SK-N-SH (cell line): Measurements from ENCODE around the gene RDH12. TPM values are rescaled to one million over a fixed set of nuclear protein-coding genes. Genes with fewer than 3 reads are reported as not detected.
"Not testable (repeated sequence)": the region's sequence is repeated elsewhere in the genome, so short reads cannot be mapped to it uniquely, and the experiment has no call there.

ENCODE experiments used
- CTCF ChIA-PET: fragments of 300-600, 350-600 bp; formaldehyde crosslinking; extraction: SDS; loops from one replicate; lab custom pipeline; 2021; lab: Yijun Ruan, JAX
- POLR2A ChIA-PET: fragments of 350-600 bp; sonication (Branson Sonifier 250); formaldehyde crosslinking; extraction: SDS; loops from one replicate; lab custom pipeline; 2020; ENCODE audit warnings: antibody characterized with exemption, inconsistent platforms; lab: Yijun Ruan, JAX
- DNase-seq: peaks from one replicate; pipeline ENCODE4 v3.0.0; 2012
- H2AFZ ChIP-seq: fragments of 200-600 bp; sonication (generic); 2 replicates; pipeline ENCODE4 v1.8.1; 2016; ENCODE audit warnings: antibody characterized with exemption, mild to moderate bottlenecking, low read depth
- H3F3A ChIP-seq: fragments of 200-600 bp; sonication (generic); replicated peaks from 2 replicates; pipeline ENCODE3; 2016; ENCODE audit warnings: antibody characterized with exemption, mild to moderate bottlenecking; ENCODE audit not compliant: insufficient read depth
- H3K27ac ChIP-seq, 2 experiments: fragments of 200-500 bp in 1 of 2; fragments of 200-600 bp in 1 of 2; sonication (Bioruptor generic) in 1 of 2; sonication (generic), shearing (Covaris generic) in 1 of 2; 2 replicates each; pipeline versions ENCODE4 v1.5.1 to v1.6.1; 2014 to 2016; ENCODE audit warnings: low read depth in 2 of 2, inconsistent platforms in 1 of 2, low read length in 1 of 2, mild to moderate bottlenecking in 1 of 2, mixed read lengths in 1 of 2
- H3K27me3 ChIP-seq: fragments of 200-600 bp; sonication (generic), shearing (Covaris generic); 2 replicates; pipeline ENCODE4 v1.6.1; 2016; ENCODE audit warnings: mixed run types; ENCODE audit not compliant: insufficient read depth
- H3K36me3 ChIP-seq, 2 experiments: fragments of 200-500 bp in 1 of 2; fragments of 200-600 bp in 1 of 2; sonication (Bioruptor generic) in 1 of 2; sonication (generic) in 1 of 2; replicated peaks in 1 of 2; 2 replicates each; pipeline versions ENCODE3 to v1.5.1; 2014 to 2016; ENCODE audit warnings: low read length in 1 of 2, mild to moderate bottlenecking in 1 of 2; ENCODE audit not compliant: insufficient read depth in 2 of 2, control insufficient read depth in 1 of 2
- H3K4me1 ChIP-seq, 2 experiments: fragments of 200-500 bp in 1 of 2; fragments of 200-600 bp in 1 of 2; sonication (Bioruptor generic) in 1 of 2; sonication (generic), shearing (Covaris generic) in 1 of 2; 2 replicates each; pipeline versions ENCODE4 v1.5.1 to v1.6.1; 2014 to 2016; ENCODE audit warnings: low read depth in 1 of 2, low read length in 1 of 2, mixed run types in 1 of 2; ENCODE audit not compliant: insufficient read depth in 2 of 2, control insufficient read depth in 1 of 2
- H3K4me2 ChIP-seq: fragments of 200-600 bp; sonication (generic), shearing (Covaris generic); 2 replicates; pipeline ENCODE4 v1.6.1; 2017; ENCODE audit warnings: mixed run types
- H3K4me3 ChIP-seq, 2 experiments: fragments of 200-500 bp in 1 of 2; fragments of 200-600 bp in 1 of 2; sonication (Bioruptor generic) in 1 of 2; sonication (generic), shearing (Covaris generic) in 1 of 2; 2 replicates each; pipeline versions ENCODE4 v1.5.1 to v1.8.1; 2014 to 2016; ENCODE audit warnings: low read depth in 2 of 2, inconsistent platforms in 1 of 2, low read length in 1 of 2, mild to moderate bottlenecking in 1 of 2, mixed read lengths in 1 of 2, moderate library complexity in 1 of 2
- H3K79me2 ChIP-seq: fragments of 200-600 bp; sonication (generic); 2 replicates; pipeline ENCODE4 v1.8.1; 2017; ENCODE audit warnings: mild to moderate bottlenecking; ENCODE audit not compliant: insufficient read depth
- H3K9ac ChIP-seq: fragments of 200-600 bp; sonication (generic); 2 replicates; pipeline ENCODE4 v1.6.1; 2017; ENCODE audit warnings: mixed run types
- H3K9me2 ChIP-seq: fragments of 200-600 bp; sonication (generic); 2 replicates; pipeline ENCODE4 v1.6.1; 2017; ENCODE audit warnings: mixed run types
- H3K9me3 ChIP-seq: fragments of 200-600 bp; sonication (generic); 2 replicates; pipeline ENCODE4 v1.6.1; 2017; ENCODE audit warnings: mixed run types, mild to moderate bottlenecking, moderate library complexity
- H4K20me1 ChIP-seq: fragments of 200-600 bp; sonication (generic); 2 replicates; pipeline ENCODE4 v1.6.1; 2017; ENCODE audit warnings: mild to moderate bottlenecking, mixed run types; ENCODE audit not compliant: insufficient read depth
- FOSL2 ChIP-seq: IDR thresholded peaks from 2 replicates; pipeline ENCODE4 v1.4.0; 2012; ENCODE audit warnings: low read depth, mild to moderate bottlenecking, moderate library complexity, borderline replicate concordance
- FOXM1 ChIP-seq: IDR thresholded peaks from 2 replicates; pipeline ENCODE4 v1.4.0; 2012; ENCODE audit warnings: low read depth, mild to moderate bottlenecking
- MAX ChIP-seq: IDR thresholded peaks from 2 replicates; pipeline ENCODE4 v1.4.0; 2012; ENCODE audit warnings: low read depth
- MXI1 ChIP-seq: IDR thresholded peaks from 2 replicates; pipeline ENCODE4 v1.6.1; 2012; ENCODE audit warnings: mild to moderate bottlenecking, low read depth, low read length, improper control_type of control experiment
- RXRA ChIP-seq: IDR thresholded peaks from 2 replicates; pipeline ENCODE4 v1.4.0; 2012; ENCODE audit warnings: low read depth, mild to moderate bottlenecking, borderline replicate concordance
- SMC3 ChIP-seq: IDR thresholded peaks from 2 replicates; pipeline ENCODE4 v1.6.1; 2012; ENCODE audit warnings: low read depth, low read length, improper control_type of control experiment
- TAF1 ChIP-seq: IDR thresholded peaks from 2 replicates; pipeline ENCODE4 v1.6.1; 2012; ENCODE audit warnings: low read depth, mild to moderate bottlenecking, low read length, moderate library complexity, borderline replicate concordance
- USF1 ChIP-seq: IDR thresholded peaks from 2 replicates; pipeline ENCODE4 v1.4.0; 2012; ENCODE audit warnings: low read depth, borderline replicate concordance
- WGBS: methylation state at CpG from one replicate; pipeline ENCODE4 v1.1.6; 2017; ENCODE audit warnings: low lambda C conversion rate; 5-methylcytosine and 5-hydroxymethylcytosine counted together
- polyA plus RNA-seq, 3 experiments: library from polyadenylated mRNA; depleted of rRNA; stranded (reverse); fragments of >200 nt; gene quantifications; 2 replicates each; pipeline ENCODE4 v1.2.3, GENCODE V29; 2012
- TF ChIP-seq, protein P1 (sequence below): IDR thresholded peaks from 2 replicates; pipeline ENCODE4 v1.4.0; 2012; ENCODE audit warnings: low read depth, borderline replicate concordance

The RDH12 gene
- polyA plus RNA-seq (2012; rRNA removed) = not detected in 2 replicates
- not detected in 2 replicates for polyA plus RNA-seq (2012; cell fraction: cytosol; rRNA removed)
- polyA plus RNA-seq (2012; cell fraction: nucleus; rRNA removed) = 0.04 TPM in 1 of 2 replicates, not detected in the other

GRCh38 chr14:67701492-67701891 lies at the start of gene RDH12:
RDH12 (plus strand) TSS chr14:67701886; CDS start chr14:67722643, 20,757 bp downstream.
- H3K9me2 ChIP-seq, H3K9ac ChIP-seq, H2AFZ ChIP-seq, H3K4me2 ChIP-seq, H3K4me1 ChIP-seq, H4K20me1 ChIP-seq, H3F3A ChIP-seq, H3K27me3 ChIP-seq, DNase-seq, H3K4me3 ChIP-seq, H3K27ac ChIP-seq, H3K9me3 ChIP-seq, H3K36me3 ChIP-seq, POLR2A ChIA-PET, H3K79me2 ChIP-seq: not testable (repeated sequence)
- 88% methylated on average over 8 of the region's 8 CpGs for WGBS
- CTCF ChIA-PET = interaction anchor here (1.4 to 11.0 kb wide), 7 partner anchors 14 to 274 kb away, joined by 3 to 208 read pairs (median 9); partner anchors contain the start of genes ARG2 and PIGH

GRCh38 chr14:67652189-67652588 lies 49.5 kb upstream of the RDH12 start:
- H3K9me2 ChIP-seq = no peaks in the 10 kb centered on the region
- POLR2A ChIA-PET = interaction anchor here (0.7 kb wide), 1 partner anchor 1173 kb away, joined by 3 read pairs; no protein-coding TSS in a partner anchor
- no peak overlapping the region for H3K9ac ChIP-seq
- H3K4me3 ChIP-seq = no peak overlapping the region
- no peaks in the 10 kb centered on the region for H3K9me3 ChIP-seq
- no peak overlapping the region for H2AFZ ChIP-seq
- WGBS = 100% methylated on average over 1 of the region's 1 CpG
- peaks cover 63 to 83% of the 10 kb centered on the region in 2 experiments for H3K36me3 ChIP-seq
- H3F3A ChIP-seq = no peaks in the 10 kb centered on the region
- H3K79me2 ChIP-seq = no peaks in the 10 kb centered on the region
- no peaks in the 10 kb centered on the region for H4K20me1 ChIP-seq
- no peak for TF ChIP-seq FOXM1
- TF ChIP-seq, protein P1, sequence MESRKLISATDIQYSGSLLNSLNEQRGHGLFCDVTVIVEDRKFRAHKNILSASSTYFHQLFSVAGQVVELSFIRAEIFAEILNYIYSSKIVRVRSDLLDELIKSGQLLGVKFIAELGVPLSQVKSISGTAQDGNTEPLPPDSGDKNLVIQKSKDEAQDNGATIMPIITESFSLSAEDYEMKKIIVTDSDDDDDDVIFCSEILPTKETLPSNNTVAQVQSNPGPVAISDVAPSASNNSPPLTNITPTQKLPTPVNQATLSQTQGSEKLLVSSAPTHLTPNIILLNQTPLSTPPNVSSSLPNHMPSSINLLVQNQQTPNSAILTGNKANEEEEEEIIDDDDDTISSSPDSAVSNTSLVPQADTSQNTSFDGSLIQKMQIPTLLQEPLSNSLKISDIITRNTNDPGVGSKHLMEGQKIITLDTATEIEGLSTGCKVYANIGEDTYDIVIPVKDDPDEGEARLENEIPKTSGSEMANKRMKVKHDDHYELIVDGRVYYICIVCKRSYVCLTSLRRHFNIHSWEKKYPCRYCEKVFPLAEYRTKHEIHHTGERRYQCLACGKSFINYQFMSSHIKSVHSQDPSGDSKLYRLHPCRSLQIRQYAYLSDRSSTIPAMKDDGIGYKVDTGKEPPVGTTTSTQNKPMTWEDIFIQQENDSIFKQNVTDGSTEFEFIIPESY = no peak
- no peak for TF ChIP-seq USF1
- no peak for TF ChIP-seq MXI1
- no peak for TF ChIP-seq TAF1
- no peak for TF ChIP-seq MAX
- no peak for TF ChIP-seq RXRA
- TF ChIP-seq FOSL2 = no peak
- TF ChIP-seq SMC3 = no peak
- H3K27me3 ChIP-seq = no peaks in the 10 kb centered on the region
- DNase-seq = no peak
- no peak overlapping the region for H3K4me2 ChIP-seq
- peaks cover 0 to 6% of the 10 kb centered on the region in 2 experiments; a peak in 1 of 4 replicates for H3K4me1 ChIP-seq
- CTCF ChIA-PET = interaction anchor here (0.9 to 2.8 kb wide), 5 partner anchors 15 to 81 kb away, joined by 3 to 13 read pairs (median 4); no protein-coding TSS in a partner anchor
- no peak overlapping the region for H3K27ac ChIP-seq
